Gastrocnemius medialis (tissue), 4 donors: ENCODE data around the gene ZNF630.
"Not testable (repeated sequence)": the region's sequence is repeated elsewhere in the genome, so short reads cannot be mapped to it uniquely, and the experiment has no call there.

Experiments
- POLR2A ChIP-seq, 2 donors: fragments of 450-650 bp; IDR thresholded peaks; one replicate each; pipeline ENCODE4 v1.6.1; 2017; ENCODE audit warnings: antibody characterized with exemption in 2 of 2, mild to moderate bottlenecking in 2 of 2, moderate library complexity in 2 of 2
- TF ChIP-seq, protein P1 (sequence below), 5 experiments: fragments of 450-650 bp in 3 of 5; fragments of 200-600 bp in 2 of 5; sonication (generic) in 2 of 5; IDR thresholded peaks in 4 of 5; conservative IDR thresholded peaks in 1 of 5; 1 replicate in 4 of 5; 2 replicates in 1 of 5; pipeline ENCODE4 v1.5.1; 2016 to 2019; ENCODE audit warnings: antibody characterized with exemption in 5 of 5, mild to moderate bottlenecking in 3 of 5, moderate library complexity in 3 of 5

DNA sequence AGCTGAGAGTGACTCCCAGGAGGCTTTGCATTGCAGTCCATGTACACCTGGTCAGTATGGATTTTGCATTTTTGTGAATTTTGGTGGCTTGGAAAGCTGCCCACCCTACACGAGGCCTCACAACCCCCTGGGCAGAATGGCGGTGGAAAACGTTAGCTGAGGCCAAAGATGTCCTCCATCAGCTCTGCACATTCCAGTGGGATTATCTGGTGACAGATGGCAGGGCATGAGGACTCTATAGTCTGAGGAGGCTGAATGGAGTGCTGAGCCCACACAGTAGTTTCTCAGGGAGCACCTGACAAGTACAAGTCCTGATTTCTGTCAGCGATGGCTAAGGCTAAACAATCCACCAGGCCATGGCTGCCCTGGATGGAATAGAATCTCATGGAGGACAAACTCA is 43.9 kb downstream of the ZNF630 start:
- TF ChIP-seq, protein P1, sequence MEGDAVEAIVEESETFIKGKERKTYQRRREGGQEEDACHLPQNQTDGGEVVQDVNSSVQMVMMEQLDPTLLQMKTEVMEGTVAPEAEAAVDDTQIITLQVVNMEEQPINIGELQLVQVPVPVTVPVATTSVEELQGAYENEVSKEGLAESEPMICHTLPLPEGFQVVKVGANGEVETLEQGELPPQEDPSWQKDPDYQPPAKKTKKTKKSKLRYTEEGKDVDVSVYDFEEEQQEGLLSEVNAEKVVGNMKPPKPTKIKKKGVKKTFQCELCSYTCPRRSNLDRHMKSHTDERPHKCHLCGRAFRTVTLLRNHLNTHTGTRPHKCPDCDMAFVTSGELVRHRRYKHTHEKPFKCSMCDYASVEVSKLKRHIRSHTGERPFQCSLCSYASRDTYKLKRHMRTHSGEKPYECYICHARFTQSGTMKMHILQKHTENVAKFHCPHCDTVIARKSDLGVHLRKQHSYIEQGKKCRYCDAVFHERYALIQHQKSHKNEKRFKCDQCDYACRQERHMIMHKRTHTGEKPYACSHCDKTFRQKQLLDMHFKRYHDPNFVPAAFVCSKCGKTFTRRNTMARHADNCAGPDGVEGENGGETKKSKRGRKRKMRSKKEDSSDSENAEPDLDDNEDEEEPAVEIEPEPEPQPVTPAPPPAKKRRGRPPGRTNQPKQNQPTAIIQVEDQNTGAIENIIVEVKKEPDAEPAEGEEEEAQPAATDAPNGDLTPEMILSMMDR (IDR thresholded peaks at IDR 0.05 in 4 of 5, conservative IDR thresholded peaks at IDR 0.05 in 1 of 5), result not testable (repeated sequence)
- TF ChIP-seq POLR2A (IDR thresholded peaks at IDR 0.05), result not testable (repeated sequence)
